GM12891 (cell line): Measurements from ENCODE around the gene MRPS23.

Source experiments
- POLR2A ChIP-seq: IDR thresholded peaks from 2 replicates; pipeline ENCODE4 v1.6.1; 2011; ENCODE audit warnings: low read depth, low read length, control low read depth
- POLR2AphosphoS5 ChIP-seq: IDR thresholded peaks from 2 replicates; pipeline ENCODE4 v1.6.1; 2011; ENCODE audit warnings: low read depth, low read length, control low read depth
- POU2F2 ChIP-seq: IDR thresholded peaks from 2 replicates; pipeline ENCODE4 v1.6.1; 2011; ENCODE audit warnings: low read depth, mild to moderate bottlenecking, control low read depth, low read length, moderate library complexity
- TAF1 ChIP-seq: IDR thresholded peaks from 2 replicates; pipeline ENCODE4 v1.6.1; 2011; ENCODE audit warnings: low read depth, low read length, control low read depth

- TF ChIP-seq POU2F2 = no peak
- no peak for TF ChIP-seq POLR2AphosphoS5
- TF ChIP-seq POLR2A = no peak
- TF ChIP-seq TAF1 = no peak
These were observed 10.7 kb upstream of the MRPS23 start for GRCh38 chr17:57860414-57860999.
